CD8-positive, alpha-beta memory T cell (primary cell): Measurements from ENCODE around the gene NAT8L. TPM values are rescaled to one million over a fixed set of nuclear protein-coding genes. Genes with fewer than 3 reads are reported as not detected.

ENCODE experiments used
- CTCF ChIA-PET: fragments of 350-600 bp; sonication (Branson Sonifier 250); formaldehyde crosslinking; loops from one replicate; lab custom pipeline; 2021; ENCODE audit warnings: antibody characterized with exemption; lab: Charles Lee
- POLR2A ChIA-PET: fragments of 350-600 bp; sonication (Branson Sonifier 250); formaldehyde crosslinking; loops from one replicate; lab custom pipeline; 2021; ENCODE audit warnings: antibody characterized with exemption; lab: Charles Lee
- DNase-seq, 5 donors: peaks; one replicate each; pipeline versions ENCODE4 v3.0.0 to v3.0.0-alpha.2; 2020 to 2022; ENCODE audit warnings: mixed read lengths in 1 of 5
- H3K27ac ChIP-seq: one replicate; pipeline ENCODE4 v1.7.0; 2013; ENCODE audit warnings: low read depth, mild to moderate bottlenecking, low read length, moderate library complexity
- H3K27me3 ChIP-seq: 2 replicates; pipeline ENCODE4 v1.7.0; 2013; ENCODE audit warnings: low read length, mild to moderate bottlenecking; ENCODE audit not compliant: insufficient read depth, poor library complexity, severe bottlenecking
- H3K36me3 ChIP-seq: 2 replicates; pipeline ENCODE4 v1.7.0; 2013; ENCODE audit warnings: mild to moderate bottlenecking, low read length, moderate library complexity; ENCODE audit not compliant: insufficient read depth
- H3K4me1 ChIP-seq: 2 replicates; pipeline ENCODE4 v1.7.0; 2013; ENCODE audit warnings: mild to moderate bottlenecking, low read length, moderate library complexity; ENCODE audit not compliant: insufficient read depth
- H3K4me3 ChIP-seq: 2 replicates; pipeline ENCODE4 v1.7.0; 2013; ENCODE audit warnings: mild to moderate bottlenecking, low read length
- H3K9me3 ChIP-seq: 2 replicates; pipeline ENCODE4 v1.7.0; 2013; ENCODE audit warnings: mild to moderate bottlenecking, low read length
- H3K27ac Mint-ChIP-seq, 8 donors: one replicate each; pipeline ENCODE4 v1.8.0; 2020 to 2021; ENCODE audit warnings: mixed read lengths in 8 of 8, mild to moderate bottlenecking in 6 of 8, inconsistent platforms in 3 of 8, moderate library complexity in 3 of 8
- H3K27me3 Mint-ChIP-seq, 2 donors: one replicate each; pipeline ENCODE4 v1.8.0; 2020 to 2021; ENCODE audit warnings: mixed read lengths in 2 of 2, mild to moderate bottlenecking in 1 of 2, moderate library complexity in 1 of 2
- H3K36me3 Mint-ChIP-seq, 3 donors: one replicate each; pipeline ENCODE4 v1.8.0; 2020 to 2021; ENCODE audit warnings: mixed read lengths in 3 of 3, inconsistent platforms in 1 of 3, mild to moderate bottlenecking in 1 of 3
- H3K4me1 Mint-ChIP-seq, 3 donors: one replicate each; pipeline ENCODE4 v1.8.0; 2020 to 2021; ENCODE audit warnings: mixed read lengths in 3 of 3, inconsistent platforms in 1 of 3, mild to moderate bottlenecking in 1 of 3
- H3K4me3 Mint-ChIP-seq, 7 donors: one replicate each; pipeline ENCODE4 v1.8.0; 2020 to 2021; ENCODE audit warnings: mixed read lengths in 7 of 7, mild to moderate bottlenecking in 6 of 7, moderate library complexity in 4 of 7, inconsistent platforms in 2 of 7
- H3K9me3 Mint-ChIP-seq, 5 donors: one replicate each; pipeline ENCODE4 v1.8.0; 2020 to 2022; ENCODE audit warnings: mixed read lengths in 5 of 5, mild to moderate bottlenecking in 3 of 5, moderate library complexity in 2 of 5, inconsistent platforms in 1 of 5
- polyA plus RNA-seq: library from polyadenylated mRNA; unstranded; fragments of 300-500 nt; fragmentation: Illumina TruSeq; gene quantifications from one replicate; pipeline ENCODE4 v1.2.3, GENCODE V29; 2021
- total RNA-seq, 2 experiments: library from RNA; stranded (reverse); gene quantifications; one replicate each; pipeline ENCODE4 v1.2.3, GENCODE V29; 2021

NAT8L gene
- total and polyA plus RNA-seq, 3 experiments from 2014 or later = 0.42 to 0.55 TPM; not detected in 1

- DNase-seq = no peak
- ChIA-PET CTCF (no interaction called here), POLR2A (no interaction called here)
- Histone ChIP-seq H3K27me3 (no peaks in the 10 kb centered on the region), H3K27ac (no peak overlapping the region), H3K4me1 (no peaks in the 10 kb centered on the region), H3K36me3 (no peaks in the 10 kb centered on the region), H3K9me3 (no peaks in the 10 kb centered on the region), H3K4me3 (no peak overlapping the region)
- no peak overlapping the region for H3K4me3 Mint-ChIP-seq
- H3K9me3 Mint-ChIP-seq = peaks cover 0 to 6% (median 2%) of the 10 kb centered on the region in 5 donors
- H3K27ac Mint-ChIP-seq = no peak overlapping the region
- H3K36me3 Mint-ChIP-seq = peaks cover 0 to 4% (median 1%) of the 10 kb centered on the region in 3 donors
- H3K4me1 Mint-ChIP-seq = no peaks in the 10 kb centered on the region
- peaks cover 6 to 9% of the 10 kb centered on the region in 2 donors for H3K27me3 Mint-ChIP-seq
Observed at GRCh38 chr4:2084316-2084715, 25.2 kb downstream of the NAT8L start.

GRCh38 chr4:2085496-2085901, 26.4 kb downstream of the NAT8L start:
- H3K36me3 ChIP-seq = no peaks in the 10 kb centered on the region
- no peak overlapping the region for H3K4me3 ChIP-seq
- no peaks in the 10 kb centered on the region for H3K9me3 ChIP-seq
- peaks cover 0 to 4% (median 1%) of the 10 kb centered on the region in 3 donors for H3K36me3 Mint-ChIP-seq
- H3K9me3 Mint-ChIP-seq = peaks cover 0 to 6% (median 2%) of the 10 kb centered on the region in 5 donors
- H3K27ac ChIP-seq = no peak overlapping the region
- H3K27me3 ChIP-seq = no peaks in the 10 kb centered on the region
- no peak overlapping the region for H3K4me3 Mint-ChIP-seq
- ChIA-PET POLR2A (no interaction called here), CTCF (no interaction called here)
- DNase-seq = peak in 1 of 5 donors; percentile 40
- no peaks in the 10 kb centered on the region for H3K4me1 ChIP-seq
- peaks cover 6 to 14% of the 10 kb centered on the region in 2 donors for H3K27me3 Mint-ChIP-seq
- no peaks in the 10 kb centered on the region for H3K4me1 Mint-ChIP-seq
- H3K27ac Mint-ChIP-seq = no peak overlapping the region

DNA sequence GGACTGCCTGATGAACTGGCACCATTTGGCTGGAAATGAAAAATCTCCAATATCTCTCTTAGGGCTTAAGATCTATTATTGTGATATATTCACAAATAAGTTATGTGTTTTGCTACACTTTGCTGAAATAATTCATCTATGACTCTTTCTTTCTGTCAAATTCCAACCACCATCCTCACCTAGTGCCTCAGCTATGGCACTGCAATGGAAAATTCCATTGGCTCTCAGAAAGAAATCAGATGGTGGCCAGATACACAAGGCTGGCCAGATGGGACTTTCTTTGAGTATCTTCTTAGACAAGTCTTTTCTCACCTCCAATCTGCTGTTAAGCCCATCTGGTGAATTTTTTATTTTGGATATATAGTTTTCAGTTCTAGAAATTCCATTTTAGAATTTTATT, 28.0 kb downstream of the NAT8L start:
- Histone ChIP-seq H3K4me3 (no peak overlapping the region), H3K36me3 (no peaks in the 10 kb centered on the region), H3K9me3 (no peaks in the 10 kb centered on the region), H3K27me3 (no peaks in the 10 kb centered on the region), H3K4me1 (no peaks in the 10 kb centered on the region), H3K27ac (no peak overlapping the region)
- no peak overlapping the region for H3K27ac Mint-ChIP-seq
- no peak for DNase-seq
- no peak overlapping the region for H3K4me3 Mint-ChIP-seq
- ChIA-PET CTCF (no interaction called here), POLR2A (no interaction called here)
- H3K27me3 Mint-ChIP-seq = peaks cover 6 to 15% of the 10 kb centered on the region in 2 donors
- H3K4me1 Mint-ChIP-seq = no peaks in the 10 kb centered on the region
- peaks cover 0 to 6% (median 2%) of the 10 kb centered on the region in 5 donors for H3K9me3 Mint-ChIP-seq
- H3K36me3 Mint-ChIP-seq = peaks cover 0 to 4% (median 1%) of the 10 kb centered on the region in 3 donors

DNA sequence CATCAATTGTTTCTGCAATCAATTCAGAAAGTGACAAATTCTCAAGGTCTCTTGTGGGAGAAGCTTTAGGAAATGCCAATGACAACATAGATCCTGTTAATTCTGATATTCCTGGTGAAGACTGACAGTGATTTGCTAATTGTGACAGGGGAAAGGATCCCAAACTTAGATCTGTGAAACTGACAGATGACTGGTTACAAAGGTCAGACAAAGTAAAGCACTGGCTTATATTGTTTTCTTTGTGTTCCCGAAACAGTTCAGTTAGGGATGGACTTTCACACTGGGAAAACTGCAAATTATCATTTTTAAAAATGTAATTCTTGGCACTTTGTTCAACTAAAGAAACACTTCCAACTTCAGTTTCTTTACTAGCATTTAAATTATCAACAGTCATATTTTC, 30.1 kb downstream of the NAT8L start:
- DNase-seq = no peak
- POLR2A ChIA-PET = no interaction called here
- no peak overlapping the region for H3K27ac Mint-ChIP-seq
- Histone ChIP-seq H3K4me1 (no peaks in the 10 kb centered on the region), H3K36me3 (no peaks in the 10 kb centered on the region), H3K4me3 (no peak overlapping the region), H3K27me3 (no peaks in the 10 kb centered on the region), H3K9me3 (no peaks in the 10 kb centered on the region), H3K27ac (no peak overlapping the region)
- peaks cover 0 to 6% (median 2%) of the 10 kb centered on the region in 5 donors for H3K9me3 Mint-ChIP-seq
- H3K4me3 Mint-ChIP-seq = no peak overlapping the region
- CTCF ChIA-PET = no interaction called here
- no peaks in the 10 kb centered on the region for H3K4me1 Mint-ChIP-seq
- H3K27me3 Mint-ChIP-seq = peaks cover 12 to 15% of the 10 kb centered on the region in 2 donors
- peaks cover 0 to 4% (median 1%) of the 10 kb centered on the region in 3 donors for H3K36me3 Mint-ChIP-seq

DNA sequence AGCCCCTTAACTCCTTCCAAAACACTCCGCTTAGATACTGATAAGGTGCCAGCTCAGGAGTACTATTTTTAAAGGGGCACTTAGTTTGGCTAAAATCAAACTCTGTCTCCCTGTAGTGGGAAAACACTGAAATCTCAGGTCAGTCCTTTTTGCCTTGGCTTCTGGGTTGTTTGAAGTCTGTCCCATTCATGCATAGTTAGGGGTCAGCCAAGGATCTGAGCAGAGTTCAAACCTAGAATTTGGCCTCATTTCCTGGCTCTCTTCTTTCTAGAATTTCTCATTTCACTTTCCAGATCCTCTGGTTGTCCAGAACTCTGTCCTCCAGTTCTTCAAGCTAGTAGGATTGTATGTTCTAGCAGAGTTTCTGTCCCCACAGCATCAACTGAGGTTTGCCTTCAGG, 31.5 kb downstream of the NAT8L start:
- Histone ChIP-seq H3K27me3 (no peaks in the 10 kb centered on the region), H3K9me3 (no peaks in the 10 kb centered on the region), H3K36me3 (no peaks in the 10 kb centered on the region), H3K4me1 (no peaks in the 10 kb centered on the region), H3K27ac (no peak overlapping the region), H3K4me3 (no peak overlapping the region)
- H3K36me3 Mint-ChIP-seq = peaks cover 0 to 11% (median 1%) of the 10 kb centered on the region in 3 donors
- ChIA-PET POLR2A (no interaction called here), CTCF (no interaction called here)
- peaks cover 12 to 21% of the 10 kb centered on the region in 2 donors for H3K27me3 Mint-ChIP-seq
- H3K27ac Mint-ChIP-seq = no peak overlapping the region
- no peak for DNase-seq
- no peak overlapping the region for H3K4me3 Mint-ChIP-seq
- H3K9me3 Mint-ChIP-seq = peaks cover 0 to 10% (median 4%) of the 10 kb centered on the region in 5 donors
- H3K4me1 Mint-ChIP-seq = no peaks in the 10 kb centered on the region

GRCh38 chr4:2091990-2092668, 33.0 kb downstream of the NAT8L start:
- POLR2A ChIA-PET = no interaction called here
- no peaks in the 10 kb centered on the region for H3K36me3 ChIP-seq
- no peaks in the 10 kb centered on the region for H3K9me3 ChIP-seq
- no peak for DNase-seq
- Mint-ChIP-seq H3K36me3 (peaks cover 0 to 20% (median 7%) of the 10 kb centered on the region in 3 donors), H3K9me3 (peaks cover 6 to 20% (median 14%) of the 10 kb centered on the region in 5 donors), H3K4me1 (no peaks in the 10 kb centered on the region), H3K27ac (no peak overlapping the region), H3K27me3 (peaks cover 17 to 21% of the 10 kb centered on the region in 2 donors), H3K4me3 (no peak overlapping the region)
- H3K4me1 ChIP-seq = no peaks in the 10 kb centered on the region
- no peak overlapping the region for H3K4me3 ChIP-seq
- CTCF ChIA-PET = no interaction called here
- H3K27me3 ChIP-seq = no peaks in the 10 kb centered on the region
- no peak overlapping the region for H3K27ac ChIP-seq

DNA sequence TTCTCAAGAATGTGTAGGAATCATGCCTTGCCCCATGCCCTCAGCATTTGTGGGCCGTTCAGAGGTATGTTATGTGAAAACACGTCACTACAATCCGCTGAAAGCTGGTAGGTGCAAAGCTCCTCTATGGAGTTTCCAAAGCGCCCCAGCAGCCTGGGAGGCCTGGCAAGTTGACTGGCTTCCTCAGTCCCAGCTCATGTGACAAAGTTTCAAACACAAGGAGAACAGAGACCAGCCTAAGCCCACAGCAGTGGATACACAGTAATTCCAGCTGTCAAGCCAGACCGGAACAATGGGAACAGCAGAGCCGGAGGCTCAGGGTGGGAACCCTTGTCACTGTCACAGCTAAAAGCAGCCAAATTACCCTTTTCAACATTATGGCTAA, 33.5 kb downstream of the NAT8L start:
- CTCF ChIA-PET = no interaction called here
- DNase-seq = no peak
- Mint-ChIP-seq H3K27me3 (peaks cover 15 to 20% of the 10 kb centered on the region in 2 donors), H3K4me3 (no peak overlapping the region), H3K27ac (no peak overlapping the region), H3K36me3 (peaks cover 0 to 17% (median 5%) of the 10 kb centered on the region in 3 donors), H3K4me1 (no peaks in the 10 kb centered on the region), H3K9me3 (peaks cover 6 to 20% (median 14%) of the 10 kb centered on the region in 5 donors)
- Histone ChIP-seq H3K4me1 (no peaks in the 10 kb centered on the region), H3K4me3 (no peak overlapping the region), H3K27ac (no peak overlapping the region), H3K9me3 (no peaks in the 10 kb centered on the region), H3K36me3 (no peaks in the 10 kb centered on the region), H3K27me3 (no peaks in the 10 kb centered on the region)
- POLR2A ChIA-PET = no interaction called here

DNA sequence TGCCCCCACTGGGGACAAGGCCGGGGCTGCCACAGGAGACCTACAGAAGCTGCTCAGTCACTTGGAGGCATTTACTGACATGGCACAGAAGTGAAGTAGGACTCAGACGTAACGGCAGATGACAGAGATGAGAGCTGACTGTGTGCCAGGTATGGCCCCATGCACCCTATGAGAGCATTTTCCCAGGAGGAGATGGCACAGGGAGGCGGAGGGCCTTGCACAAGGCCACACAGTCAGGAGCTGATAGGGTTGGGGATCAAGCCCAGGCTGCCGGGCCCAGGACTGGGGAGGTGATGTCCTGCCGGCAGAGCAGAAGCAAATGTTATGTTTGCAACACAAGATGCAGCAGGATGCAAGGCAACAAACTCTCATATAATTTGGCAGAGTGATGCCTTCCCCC, 34.1 kb downstream of the NAT8L start:
- no peak overlapping the region for H3K27ac ChIP-seq
- Mint-ChIP-seq H3K9me3 (peaks cover 6 to 22% (median 16%) of the 10 kb centered on the region in 5 donors), H3K27me3 (peaks cover 15 to 22% of the 10 kb centered on the region in 2 donors), H3K27ac (peak overlapping the region in 1 of 8 donors; percentile 42), H3K4me1 (no peaks in the 10 kb centered on the region), H3K36me3 (peaks cover 0 to 16% (median 5%) of the 10 kb centered on the region in 3 donors), H3K4me3 (no peak overlapping the region)
- H3K4me1 ChIP-seq = no peaks in the 10 kb centered on the region
- ChIA-PET CTCF (no interaction called here), POLR2A (no interaction called here)
- H3K9me3 ChIP-seq = no peaks in the 10 kb centered on the region
- H3K36me3 ChIP-seq = no peaks in the 10 kb centered on the region
- no peak overlapping the region for H3K4me3 ChIP-seq
- DNase-seq = no peak
- no peaks in the 10 kb centered on the region for H3K27me3 ChIP-seq
